BLaER1 treated with 17β-estradiol and CSF1 and Interleukin-3, amounts not matched to agents 10 nM and 100 nM (cell line): ENCODE results near the gene GJB3.
"Not testable (repeated sequence)": the region's sequence is repeated elsewhere in the genome, so short reads cannot be mapped to it uniquely, and the experiment has no call there.

Experiments
- H3K27ac ChIP-seq, 11 experiments: shearing (Covaris generic); formaldehyde crosslinking; 2 replicates each; pipeline ENCODE4 v1.8.1; 2022
- H3K27me3 ChIP-seq, 11 experiments: shearing (Covaris generic); formaldehyde crosslinking; 2 replicates each; pipeline ENCODE4 v1.8.1; 2022
- H3K36me3 ChIP-seq, 11 experiments: shearing (Covaris generic); formaldehyde crosslinking; 2 replicates each; pipeline ENCODE4 v1.8.1; 2022
- H3K4me1 ChIP-seq, 10 experiments: shearing (Covaris generic); formaldehyde crosslinking; 2 replicates each; pipeline ENCODE4 v1.8.1; 2022
- H3K4me2 ChIP-seq, 11 experiments: shearing (Covaris generic); formaldehyde crosslinking; 2 replicates each; pipeline ENCODE4 v1.8.1; 2022
- H3K4me3 ChIP-seq, 10 experiments: shearing (Covaris generic); formaldehyde crosslinking; 2 replicates each; pipeline ENCODE4 v1.8.1; 2022
- H3K9ac ChIP-seq, 11 experiments: shearing (Covaris generic); formaldehyde crosslinking; 2 replicates each; pipeline ENCODE4 v1.8.1; 2022
- H3K9me3 ChIP-seq, 11 experiments: shearing (Covaris generic); formaldehyde crosslinking; replicated peaks in 1 of 11; 2 replicates each; pipeline ENCODE4 v1.8.1; 2022
- H4K20me1 ChIP-seq, 11 experiments: shearing (Covaris generic); formaldehyde crosslinking; 2 replicates each; pipeline ENCODE4 v1.8.1; 2022
- Cebpa-rat ChIP-seq, 11 experiments: shearing (Covaris generic); IDR thresholded peaks; 2 replicates each; pipeline ENCODE4 v1.8.1; 2022

GJB3 gene

GRCh38 chr1:34771573-34772371 is 9.2 kb upstream of the GJB3 start:
- Histone ChIP-seq H3K36me3 (no peaks in the 10 kb centered on the region), H3K27me3 (no peaks in the 10 kb centered on the region), H3K4me1 (peaks cover 0 to 3% (median 0%) of the 10 kb centered on the region in 10 experiments; a peak in 1 of 20 replicates), H3K4me3 (no peak overlapping the region), H3K9me3 (no peaks in the 10 kb centered on the region), H3K9ac (no peak overlapping the region), H3K4me2 (no peak overlapping the region), H4K20me1 (no peaks in the 10 kb centered on the region), H3K27ac (no peak overlapping the region)
- no peak for TF ChIP-seq Cebpa-rat (IDR thresholded peaks at IDR 0.05)

GRCh38 chr1:34773114-34773513 is 7.9 kb upstream of the GJB3 start:
- not testable (repeated sequence) for H3K4me2 ChIP-seq, H3K27me3 ChIP-seq, H3K36me3 ChIP-seq, H4K20me1 ChIP-seq, H3K9ac ChIP-seq, H3K4me3 ChIP-seq, H3K27ac ChIP-seq, H3K9me3 ChIP-seq, H3K4me1 ChIP-seq

- Histone ChIP-seq H4K20me1 (no peaks in the 10 kb centered on the region; a peak in 1 of 22 replicates), H3K9me3 (no peaks in the 10 kb centered on the region), H3K9ac (no peak overlapping the region), H3K4me3 (no peak overlapping the region), H3K4me2 (no peak overlapping the region), H3K27me3 (peaks cover 5 to 11% (median 7%) of the 10 kb centered on the region in 11 experiments; a peak in 21 of 22 replicates), H3K27ac (no peak overlapping the region), H3K36me3 (no peaks in the 10 kb centered on the region), H3K4me1 (peaks cover 0 to 7% (median 0%) of the 10 kb centered on the region in 10 experiments; a peak in 1 of 20 replicates)
- TF ChIP-seq Cebpa-rat (IDR thresholded peaks at IDR 0.05), result no peak
These were observed 6.1 kb upstream of the GJB3 start for GRCh38 chr1:34774957-34775356.

- no peak for TF ChIP-seq Cebpa-rat (IDR thresholded peaks at IDR 0.05)
- peaks cover 25 to 31% (median 27%) of the 10 kb centered on the region in 11 experiments for H3K27me3 ChIP-seq
- no peaks in the 10 kb centered on the region; a peak in 1 of 22 replicates for H4K20me1 ChIP-seq
- 0 out of 22 replicates have a peak overlapping the region, but pooled peaks of 3 of the 11 experiments have one; percentile 10 to 18 (median 10) for H3K4me2 ChIP-seq
- H3K27ac ChIP-seq, result no peak overlapping the region
- peaks cover 0 to 10% (median 4%) of the 10 kb centered on the region in 10 experiments; a peak in 6 of 20 replicates for H3K4me1 ChIP-seq
- H3K9me3 ChIP-seq, result no peaks in the 10 kb centered on the region
- no peak overlapping the region for H3K9ac ChIP-seq
- no peaks in the 10 kb centered on the region for H3K36me3 ChIP-seq
- no peak overlapping the region for H3K4me3 ChIP-seq
These were observed 4.1 kb upstream of the GJB3 start for GRCh38 chr1:34776911-34777310.

DNA sequence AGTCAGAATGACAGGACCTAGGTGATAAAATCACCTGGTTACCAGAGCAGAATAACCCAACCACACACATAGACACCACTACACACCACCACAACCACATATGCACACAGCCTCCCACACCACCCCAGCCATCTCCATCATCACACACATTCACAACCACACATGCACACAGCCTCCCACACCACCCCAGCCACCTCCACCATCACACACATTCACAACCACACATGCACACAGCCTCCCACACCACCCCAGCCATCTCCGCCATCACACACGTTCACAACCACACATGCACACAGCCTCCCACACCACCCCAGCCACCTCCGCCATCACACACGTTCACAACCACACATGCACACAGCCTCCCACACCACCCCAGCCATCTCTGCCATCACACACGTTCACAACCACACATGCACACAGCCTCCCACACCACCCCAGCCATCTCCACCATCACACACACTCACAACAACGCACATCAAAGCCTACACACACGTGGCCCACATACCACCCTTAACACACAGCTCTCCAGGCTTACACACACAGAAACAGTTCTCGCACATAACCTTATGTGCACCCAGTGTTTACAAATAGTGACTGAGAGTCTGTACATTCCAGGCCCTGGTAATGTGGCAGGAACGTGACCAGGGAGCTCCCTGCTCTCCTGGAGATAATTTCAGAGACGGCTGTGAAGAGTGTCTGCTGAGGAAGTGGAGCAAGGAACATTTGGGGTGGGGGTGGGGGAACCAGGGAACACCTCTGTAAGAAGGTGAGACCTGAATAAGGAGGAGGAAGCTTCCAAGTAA is 3.3 kb upstream of the GJB3 start:
- Histone ChIP-seq H3K4me3 (no peak overlapping the region), H3K9me3 (no peaks in the 10 kb centered on the region), H3K9ac (no peak overlapping the region), H3K27ac (no peak overlapping the region), H3K4me2 (no peak overlapping the region), H3K4me1 (peaks cover 0 to 10% (median 4%) of the 10 kb centered on the region in 10 experiments; a peak in 6 of 20 replicates), H4K20me1 (no peaks in the 10 kb centered on the region; a peak in 1 of 22 replicates), H3K27me3 (peaks cover 33 to 39% (median 35%) of the 10 kb centered on the region in 11 experiments), H3K36me3 (no peaks in the 10 kb centered on the region)
- no peak for TF ChIP-seq Cebpa-rat (IDR thresholded peaks at IDR 0.05)

DNA sequence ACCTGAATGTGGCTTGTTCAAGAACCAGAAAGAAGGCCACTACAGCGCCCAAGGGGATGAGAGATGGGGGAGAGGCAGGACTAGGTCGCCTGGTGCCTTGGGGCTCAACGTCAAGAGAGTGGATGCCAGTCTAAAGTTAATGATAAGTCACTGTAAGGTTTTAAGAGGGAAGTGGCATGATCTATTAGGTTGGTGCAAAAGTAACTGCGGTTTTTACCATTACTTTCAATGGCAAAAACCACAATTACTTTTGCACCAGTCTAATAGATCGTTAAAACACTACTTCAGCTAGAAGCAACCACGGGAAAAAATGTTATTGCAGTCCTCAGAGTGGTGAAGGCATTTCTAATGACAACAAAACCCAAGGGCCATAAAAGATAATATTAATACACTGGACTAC is 2.6 kb upstream of the GJB3 start:
- Histone ChIP-seq H3K36me3 (no peaks in the 10 kb centered on the region), H3K4me2 (no peak overlapping the region), H3K9me3 (no peaks in the 10 kb centered on the region), H3K27me3 (peaks cover 39 to 45% (median 41%) of the 10 kb centered on the region in 11 experiments), H4K20me1 (no peaks in the 10 kb centered on the region; a peak in 1 of 22 replicates), H3K4me1 (peaks cover 0 to 12% (median 4%) of the 10 kb centered on the region in 10 experiments; a peak in 7 of 20 replicates), H3K27ac (no peak overlapping the region), H3K4me3 (no peak overlapping the region), H3K9ac (no peak overlapping the region)
- no peak for TF ChIP-seq Cebpa-rat (IDR thresholded peaks at IDR 0.05)

DNA sequence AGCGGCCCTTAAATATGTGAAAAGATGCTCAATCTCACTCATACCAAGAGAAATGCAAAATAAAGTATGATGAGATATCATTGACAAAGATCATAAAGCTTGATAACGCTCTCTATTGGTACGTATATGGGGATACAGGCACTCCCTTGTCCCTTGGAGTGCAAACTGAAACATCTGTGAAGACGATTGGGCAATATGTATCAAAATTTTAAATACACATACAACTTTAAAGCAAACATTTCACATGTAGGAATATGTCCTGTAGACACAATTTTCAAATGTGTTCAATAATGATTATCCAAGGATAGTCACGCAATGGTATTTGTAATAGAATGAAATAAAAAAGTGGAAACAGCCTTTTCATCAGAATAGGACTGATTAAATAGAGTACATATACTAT is 2.0 kb upstream of the GJB3 start:
- Histone ChIP-seq H4K20me1 (no peaks in the 10 kb centered on the region; a peak in 1 of 22 replicates), H3K4me3 (no peak overlapping the region), H3K9me3 (no peaks in the 10 kb centered on the region), H3K27me3 (peaks cover 40 to 51% (median 45%) of the 10 kb centered on the region in 11 experiments), H3K4me1 (peaks cover 0 to 19% (median 4%) of the 10 kb centered on the region in 10 experiments; a peak in 7 of 20 replicates), H3K9ac (no peak overlapping the region), H3K27ac (no peak overlapping the region), H3K36me3 (no peaks in the 10 kb centered on the region), H3K4me2 (no peak overlapping the region)
- no peak for TF ChIP-seq Cebpa-rat (IDR thresholded peaks at IDR 0.05)

GRCh38 chr1:34779526-34779925 is 1.5 kb upstream of the GJB3 start:
- H3K4me2 ChIP-seq, result no peak overlapping the region
- peaks cover 0 to 19% (median 4%) of the 10 kb centered on the region in 10 experiments; a peak in 7 of 20 replicates for H3K4me1 ChIP-seq
- H4K20me1 ChIP-seq, result no peaks in the 10 kb centered on the region; a peak in 1 of 22 replicates
- H3K27ac ChIP-seq, result no peak overlapping the region
- no peaks in the 10 kb centered on the region for H3K9me3 ChIP-seq
- peaks cover 40 to 51% (median 45%) of the 10 kb centered on the region in 11 experiments for H3K27me3 ChIP-seq
- no peak overlapping the region for H3K4me3 ChIP-seq
- H3K9ac ChIP-seq, result no peak overlapping the region
- no peaks in the 10 kb centered on the region for H3K36me3 ChIP-seq
- no peak for TF ChIP-seq Cebpa-rat (IDR thresholded peaks at IDR 0.05)

GRCh38 chr1:34779962-34780361 is 1.1 kb upstream of the GJB3 start:
- Histone ChIP-seq H3K4me1 (peaks cover 0 to 19% (median 4%) of the 10 kb centered on the region in 10 experiments; a peak in 7 of 20 replicates), H3K36me3 (no peaks in the 10 kb centered on the region), H3K27me3 (peaks cover 40 to 51% (median 45%) of the 10 kb centered on the region in 11 experiments), H4K20me1 (no peaks in the 10 kb centered on the region; a peak in 1 of 22 replicates), H3K9me3 (no peaks in the 10 kb centered on the region), H3K4me2 (no peak overlapping the region), H3K9ac (no peak overlapping the region), H3K27ac (no peak overlapping the region), H3K4me3 (no peak overlapping the region)
- no peak for TF ChIP-seq Cebpa-rat (IDR thresholded peaks at IDR 0.05)
